ENCODE results near the gene ZNF660.

ZNF660 gene

GRCh38 chr3:44642337-44642736 lies 57.6 kb downstream of the ZNF660 start:
- no peak for DNase-seq

- DNase-seq = no peak
These were observed 58.3 kb downstream of the ZNF660 start for GRCh38 chr3:44643024-44643423.

- no peak for DNase-seq
These were observed 63.0 kb downstream of the ZNF660 start for GRCh38 chr3:44647771-44648170.

- peak in 1 of 5 donors; percentile 48 for DNase-seq
These were observed 63.9 kb downstream of the ZNF660 start, which contains the start of gene ZNF35 for GRCh38 chr3:44648564-44649229. Gene ZNF35, plus strand, starts transcription at chr3:44648732. Its CDS starts 2,336 bp downstream, at chr3:44651068.

All from T-helper 1 cell (primary cell).